HL-60 (cell line): Measurements from ENCODE around the gene SNX20.

Experiments used
- CTCF ChIP-seq: IDR thresholded peaks from one replicate; pipeline ENCODE4 v1.5.1; 2011; ENCODE audit warnings: low read length, control low read depth, inconsistent platforms; ENCODE audit not compliant: insufficient read depth
- GABPA ChIP-seq: IDR thresholded peaks from 2 replicates; pipeline ENCODE4 v1.6.1; 2012; ENCODE audit warnings: low read depth
- POLR2AphosphoS5 ChIP-seq: IDR thresholded peaks from 2 replicates; pipeline ENCODE4 v1.6.1; 2012; ENCODE audit warnings: low read depth
- REST ChIP-seq: IDR thresholded peaks from 2 replicates; pipeline ENCODE4 v1.6.1; 2012; ENCODE audit warnings: low read depth; ENCODE audit not compliant: insufficient replicate concordance

GRCh38 chr16:50704245-50704644 is 23.1 kb upstream of the SNX20 start:
- TF ChIP-seq POLR2AphosphoS5 = no peak
- no peak for TF ChIP-seq REST
- no peak for TF ChIP-seq CTCF
- no peak for TF ChIP-seq GABPA
